HFFc6 (cell line): ENCODE measurements around the gene OPRL1. TPM values are rescaled to one million over a fixed set of nuclear protein-coding genes. Genes with fewer than 3 reads are reported as not detected.

Experiments
- DNase-seq: peaks from one replicate; pipeline ENCODE4 v3.0.0-alpha.2; 2018
- H3K27ac Mint-ChIP-seq: 2 replicates; pipeline ENCODE4 v1.8.0; 2020; ENCODE audit warnings: mild to moderate bottlenecking, mixed read lengths
- H3K27me3 Mint-ChIP-seq: 2 replicates; pipeline ENCODE4 v1.8.0; 2021; ENCODE audit warnings: mild to moderate bottlenecking, moderate library complexity, mixed read lengths; ENCODE audit not compliant: insufficient read depth
- H3K36me3 Mint-ChIP-seq: 2 replicates; pipeline ENCODE4 v1.8.0; 2021; ENCODE audit warnings: low read depth, mixed read lengths
- H3K4me1 Mint-ChIP-seq: 2 replicates; pipeline ENCODE4 v1.8.0; 2020; ENCODE audit warnings: low read depth, mixed read lengths
- H3K4me3 Mint-ChIP-seq: 2 replicates; pipeline ENCODE4 v1.8.0; 2020; ENCODE audit warnings: mild to moderate bottlenecking, moderate library complexity, mixed read lengths
- H3K9me3 Mint-ChIP-seq: 2 replicates; pipeline ENCODE4 v1.8.0; 2020; ENCODE audit warnings: mild to moderate bottlenecking, mixed read lengths
- CTCF ChIP-seq: fragments of 200-600 bp; sonication (generic); IDR thresholded peaks from 2 replicates; pipeline ENCODE4 v1.5.0; 2021; ENCODE audit warnings: antibody characterized with exemption, mild to moderate bottlenecking
- microRNA-seq: library from miRNA; unstranded; fragments of <30 nt; microRNA quantifications from one replicate; pipeline ENCODE4, GENCODE V29; 2019
- total RNA-seq, 6 experiments: library from RNA; stranded (reverse); fragmentation: NEBNext Ultra II Directional; extraction: Animal tissue kit (Norgen Biotek cat#: 25700); gene quantifications; 2 replicates in 1 of 6; 3 replicates in 5 of 6; pipeline ENCODE4 v1.2.3, GENCODE V29; 2021

Gene OPRL1
- total RNA-seq, 6 experiments from 2014 or later: 0.27 to 1.00 (median 0.41) TPM

DNA sequence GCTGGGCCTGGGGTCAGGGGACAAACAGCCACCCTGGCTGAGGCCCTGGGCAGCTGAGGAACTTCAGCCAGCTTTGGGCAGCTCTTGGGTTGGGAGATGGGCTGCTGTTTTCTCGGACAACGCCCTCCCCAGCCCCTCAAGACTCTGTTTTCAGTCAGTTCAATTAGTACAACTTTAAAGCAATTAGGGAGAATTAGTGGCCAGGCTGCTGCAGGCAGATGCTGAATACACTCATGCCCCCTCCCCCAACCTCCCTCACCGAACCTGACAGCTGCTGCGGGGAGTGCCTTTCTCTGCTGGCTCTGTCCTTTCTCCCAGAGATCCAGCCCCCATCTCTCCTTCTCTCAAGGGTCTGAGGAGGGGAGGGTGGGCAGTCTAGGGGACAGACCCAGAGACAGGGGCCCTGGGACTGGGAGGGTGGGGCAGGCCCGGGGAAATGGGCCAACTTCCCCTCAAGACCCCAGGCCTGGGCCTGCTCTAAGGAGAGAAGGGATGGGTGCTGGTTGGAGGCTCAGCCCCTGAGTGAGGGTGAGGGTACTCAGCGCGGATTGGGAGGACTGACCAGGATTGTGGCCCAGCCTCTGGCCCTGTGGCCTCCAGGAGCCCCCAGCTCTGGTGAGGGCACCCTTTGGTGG, 66.5 kb downstream of the OPRL1 start:
- H3K27ac Mint-ChIP-seq: no peak overlapping the region
- H3K9me3 Mint-ChIP-seq: peaks cover 18% of the 10 kb centered on the region
- peaks cover 33% of the 10 kb centered on the region for H3K27me3 Mint-ChIP-seq
- no peaks in the 10 kb centered on the region for H3K4me1 Mint-ChIP-seq
- no peak overlapping the region for H3K4me3 Mint-ChIP-seq
- DNase-seq: no peak
- TF ChIP-seq CTCF: no peak
- peaks cover 17% of the 10 kb centered on the region for H3K36me3 Mint-ChIP-seq

- no peak for DNase-seq
- Mint-ChIP-seq H3K27me3 (peaks cover 33% of the 10 kb centered on the region), H3K4me3 (no peak overlapping the region), H3K4me1 (peaks cover 3% of the 10 kb centered on the region; the same call in 1 of the 2 replicates), H3K9me3 (peaks cover 18% of the 10 kb centered on the region), H3K36me3 (peaks cover 17% of the 10 kb centered on the region), H3K27ac (no peak overlapping the region)
- TF ChIP-seq CTCF: no peak
These were observed 67.1 kb downstream of the OPRL1 start for GRCh38 chr20:64146936-64147477.

GRCh38 chr20:64148581-64148980, 68.7 kb downstream of the OPRL1 start:
- Mint-ChIP-seq H3K4me1 (peaks cover 6% of the 10 kb centered on the region; the same call in 1 of the 2 replicates), H3K36me3 (peaks cover 17% of the 10 kb centered on the region), H3K4me3 (no peak overlapping the region), H3K27ac (no peak overlapping the region), H3K9me3 (peaks cover 18% of the 10 kb centered on the region), H3K27me3 (peaks cover 21% of the 10 kb centered on the region)
- DNase-seq: no peak
- TF ChIP-seq CTCF: no peak

DNA sequence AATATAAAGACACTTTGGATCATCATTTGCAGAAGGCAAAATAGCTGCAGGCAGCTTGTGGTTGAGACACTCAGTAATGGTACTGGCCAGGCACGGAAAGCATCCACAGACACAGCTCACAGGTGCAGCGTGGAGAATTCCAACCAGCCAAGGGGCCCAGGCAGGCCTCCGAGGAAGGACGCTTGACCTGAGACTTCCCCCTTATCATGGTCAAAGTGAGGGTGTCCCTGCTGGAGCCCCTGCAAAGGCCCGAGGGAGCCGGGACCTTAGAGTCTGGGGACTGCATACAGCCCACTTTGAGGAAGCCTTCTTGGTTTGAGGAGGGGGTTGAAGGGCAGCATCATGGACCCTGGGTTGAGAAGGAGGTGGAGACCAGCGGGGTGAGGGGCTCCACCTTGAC, 69.3 kb downstream of the OPRL1 start:
- Mint-ChIP-seq H3K27ac (no peak overlapping the region), H3K4me1 (peaks cover 6% of the 10 kb centered on the region; the same call in 1 of the 2 replicates), H3K4me3 (no peak overlapping the region), H3K27me3 (peaks cover 21% of the 10 kb centered on the region), H3K9me3 (peaks cover 18% of the 10 kb centered on the region), H3K36me3 (peaks cover 16% of the 10 kb centered on the region)
- no peak for DNase-seq
- no peak for TF ChIP-seq CTCF

DNA sequence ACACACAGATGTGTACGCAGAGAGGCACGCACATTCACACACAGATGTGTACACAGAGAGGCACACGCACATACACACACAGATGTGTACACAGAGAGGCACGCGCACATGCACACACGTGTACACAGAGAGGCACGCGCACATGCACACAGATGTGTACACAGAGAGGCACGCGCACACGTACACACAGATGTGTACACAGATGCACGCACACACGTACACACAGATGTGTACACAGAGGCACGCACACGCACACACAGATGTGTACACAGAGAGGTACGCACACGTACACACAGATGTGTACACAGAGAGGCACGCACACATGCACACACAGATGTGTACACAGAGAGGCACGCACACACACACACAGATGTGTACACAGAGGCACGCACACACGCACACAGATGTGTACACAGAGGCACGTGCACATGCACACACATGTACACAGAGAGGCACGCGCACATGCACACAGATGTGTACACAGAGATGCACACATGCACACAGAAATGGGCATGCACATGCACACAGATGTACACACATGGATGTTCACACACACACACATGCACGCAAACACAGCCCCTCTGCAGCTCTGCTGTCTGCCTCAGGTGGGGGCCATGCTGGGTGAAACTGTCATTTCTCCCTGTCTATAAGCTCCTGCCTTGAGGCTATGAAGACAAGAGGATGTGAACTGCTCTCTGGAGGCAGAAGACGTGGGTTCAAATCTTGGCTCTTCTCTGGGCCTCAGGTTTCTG, 70.1 kb downstream of the OPRL1 start:
- peaks cover 6% of the 10 kb centered on the region; the same call in 1 of the 2 replicates for H3K4me1 Mint-ChIP-seq
- peaks cover 8% of the 10 kb centered on the region for H3K36me3 Mint-ChIP-seq
- H3K27ac Mint-ChIP-seq: no peak overlapping the region
- DNase-seq: no peak
- no peak overlapping the region for H3K4me3 Mint-ChIP-seq
- no peak for TF ChIP-seq CTCF
- H3K9me3 Mint-ChIP-seq: peaks cover 9% of the 10 kb centered on the region
- peaks cover 21% of the 10 kb centered on the region for H3K27me3 Mint-ChIP-seq

Small RNA genes within 50 kb of the gene (microRNA-seq; reads per million reads assigned to microRNA genes)
- 4.6 reads per million for gene MIR6813

Other genes starting within 250 kb of the OPRL1 start
- gene ZBTB46, start 248.8 kb upstream of the OPRL1 start, total RNA-seq: 1 to 10 TPM in 2 of 6 experiments, under 1 TPM in 4; 0.38 to 1.1 (median 0.64) TPM
- not detected for gene ABHD16B, start 218.6 kb upstream of the OPRL1 start, total RNA-seq
- 100 to 1,000 TPM; 161 to 196 (median 169) TPM for gene TPD52L2, start 214.8 kb upstream of the OPRL1 start, total RNA-seq
- gene DNAJC5, start 185.0 kb upstream of the OPRL1 start, total RNA-seq: 10 to 100 TPM; 52.0 to 65.8 (median 56.2) TPM
- 10 to 100 TPM; 17.2 to 21.7 (median 19.4) TPM for gene UCKL1, start 123.7 kb upstream of the OPRL1 start, total RNA-seq
- gene ZNF512B, start 110.2 kb upstream of the OPRL1 start, total RNA-seq: 10 to 100 TPM; 20.7 to 26.1 (median 21.4) TPM
- 1 to 10 TPM; 1.3 to 3.0 (median 2.1) TPM for gene SAMD10, start 100.4 kb upstream of the OPRL1 start, total RNA-seq
- 10 to 100 TPM; 70.7 to 73.2 (median 72.9) TPM for gene PRPF6, start 99.0 kb upstream of the OPRL1 start, total RNA-seq
- gene C20orf204, start 43.9 kb upstream of the OPRL1 start, total RNA-seq: under 1 TPM; 0.32 to 0.57 (median 0.42) TPM
- gene SOX18, start 30.4 kb upstream of the OPRL1 start, total RNA-seq: under 1 TPM in 2 of 6 experiments, not detected in 4; 0.10 to 0.17 TPM
- gene TCEA2, start 16.9 kb upstream of the OPRL1 start, total RNA-seq: 10 to 100 TPM; 36.8 to 47.4 (median 41.5) TPM
- 10 to 100 TPM; 11.0 to 16.3 (median 12.9) TPM for gene RGS19, start 564 bp upstream of the OPRL1 start, total RNA-seq
- not detected for gene LKAAEAR1, start 4.3 kb downstream of the OPRL1 start, total RNA-seq
- not detected for gene NPBWR2, start 27.5 kb downstream of the OPRL1 start, total RNA-seq
- gene MYT1, start 84.4 kb downstream of the OPRL1 start, total RNA-seq: not detected
- 10 to 100 TPM; 15.7 to 21.9 (median 18.1) TPM for gene PCMTD2, start 175.7 kb downstream of the OPRL1 start, total RNA-seq